GM21526 (cell line): ENCODE measurements around the gene CALHM2.
"Not testable (repeated sequence)": the region's sequence is repeated elsewhere in the genome, so short reads cannot be mapped to it uniquely, and the experiment has no call there.

ENCODE experiments used
- ATAC-seq: cut with Tn5 transposase; IDR thresholded peaks from one replicate; pipeline ENCODE4 v1.9.1; 2021; ENCODE audit warnings: moderate library complexity; ENCODE audit not compliant: unreplicated experiment, low FRiP score

Gene CALHM2

GRCh38 chr10:103423748-103424147 is 28.4 kb downstream of the CALHM2 start:
- ATAC-seq = no peak

- no peak for ATAC-seq
Observed at GRCh38 chr10:103419101-103419500, 33.1 kb downstream of the CALHM2 start.

GRCh38 chr10:103417601-103418000 is 34.6 kb downstream of the CALHM2 start:
- no peak for ATAC-seq

- ATAC-seq = not testable (repeated sequence)
Observed at GRCh38 chr10:103417148-103417469, 35.1 kb downstream of the CALHM2 start.

- no peak for ATAC-seq
Observed at GRCh38 chr10:103416436-103417147, 35.6 kb downstream of the CALHM2 start.

GRCh38 chr10:103415581-103415980 is 36.6 kb downstream of the CALHM2 start:
- no peak for ATAC-seq

GRCh38 chr10:103413564-103413963 is 38.6 kb downstream of the CALHM2 start:
- no peak for ATAC-seq

- no peak for ATAC-seq
Observed at GRCh38 chr10:103397191-103397825, 54.9 kb downstream of the CALHM2 start.

GRCh38 chr10:103396789-103397087 is 55.4 kb downstream of the CALHM2 start:
- ATAC-seq = no peak
